Left ventricle myocardium inferior (tissue), 1 donor: ENCODE data around the gene ITCH. TPM values are rescaled to one million over a fixed set of nuclear protein-coding genes. Genes with fewer than 3 reads are reported as not detected.
"Not testable (repeated sequence)": the region's sequence is repeated elsewhere in the genome, so short reads cannot be mapped to it uniquely, and the experiment has no call there.

ENCODE experiments used
- DNase-seq: peaks from one replicate; pipeline ENCODE4 v3.0.0-alpha.2; 2020
- H3K27ac ChIP-seq: fragments of 200-600 bp; replicated peaks from 2 replicates; pipeline ENCODE4 v1.8.0; 2021
- H3K27me3 ChIP-seq: fragments of 200-600 bp; 2 replicates; pipeline ENCODE4 v1.8.0; 2021; ENCODE audit warnings: low read depth
- H3K36me3 ChIP-seq: fragments of 200-600 bp; 2 replicates; pipeline ENCODE4 v1.8.0; 2021
- H3K4me1 ChIP-seq: fragments of 200-600 bp; 2 replicates; pipeline ENCODE4 v1.8.0; 2021
- H3K4me3 ChIP-seq: fragments of 200-600 bp; 2 replicates; pipeline ENCODE4 v1.8.0; 2021; ENCODE audit warnings: mild to moderate bottlenecking, moderate library complexity
- H3K9me3 ChIP-seq: fragments of 200-600 bp; replicated peaks from 2 replicates; pipeline ENCODE4 v1.8.0; 2021
- intact Hi-C: fragments of 100-400 bp; cut with micrococcal nuclease; formaldehyde crosslinking; loops from one replicate; pipeline ENCODE4 v1.11.0; 2022
- total RNA-seq: library from RNA; stranded (reverse); fragmentation: NEBNext Ultra II Directional; extraction: Animal tissue kit (Norgen Biotek cat#: 25700); gene quantifications from one replicate; pipeline ENCODE4 v1.2.1, GENCODE V29; 2021
- TF ChIP-seq, protein P1 (sequence below): fragments of 200-600 bp; IDR thresholded peaks from 2 replicates; pipeline ENCODE4 v1.8.0; 2021; ENCODE audit warnings: antibody characterized with exemption, mild to moderate bottlenecking, borderline replicate concordance
- donor health status: DM: no; HTN: yes; CAD: no; lungs with severe emphysema.

ITCH gene
- total RNA-seq, 1 donor from 2014 or later, result 40.1 TPM

- no peaks in the 10 kb centered on the region for H3K9me3 ChIP-seq
- intact Hi-C loops, result no loop called here
- H3K36me3 ChIP-seq, result no peaks in the 10 kb centered on the region
- no peak for DNase-seq
- no peaks in the 10 kb centered on the region for H3K4me1 ChIP-seq
- no peaks in the 10 kb centered on the region for H3K27me3 ChIP-seq
- TF ChIP-seq, protein P1, sequence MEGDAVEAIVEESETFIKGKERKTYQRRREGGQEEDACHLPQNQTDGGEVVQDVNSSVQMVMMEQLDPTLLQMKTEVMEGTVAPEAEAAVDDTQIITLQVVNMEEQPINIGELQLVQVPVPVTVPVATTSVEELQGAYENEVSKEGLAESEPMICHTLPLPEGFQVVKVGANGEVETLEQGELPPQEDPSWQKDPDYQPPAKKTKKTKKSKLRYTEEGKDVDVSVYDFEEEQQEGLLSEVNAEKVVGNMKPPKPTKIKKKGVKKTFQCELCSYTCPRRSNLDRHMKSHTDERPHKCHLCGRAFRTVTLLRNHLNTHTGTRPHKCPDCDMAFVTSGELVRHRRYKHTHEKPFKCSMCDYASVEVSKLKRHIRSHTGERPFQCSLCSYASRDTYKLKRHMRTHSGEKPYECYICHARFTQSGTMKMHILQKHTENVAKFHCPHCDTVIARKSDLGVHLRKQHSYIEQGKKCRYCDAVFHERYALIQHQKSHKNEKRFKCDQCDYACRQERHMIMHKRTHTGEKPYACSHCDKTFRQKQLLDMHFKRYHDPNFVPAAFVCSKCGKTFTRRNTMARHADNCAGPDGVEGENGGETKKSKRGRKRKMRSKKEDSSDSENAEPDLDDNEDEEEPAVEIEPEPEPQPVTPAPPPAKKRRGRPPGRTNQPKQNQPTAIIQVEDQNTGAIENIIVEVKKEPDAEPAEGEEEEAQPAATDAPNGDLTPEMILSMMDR, result no peak
- no peak overlapping the region for H3K27ac ChIP-seq
- H3K4me3 ChIP-seq, result no peak overlapping the region
Observed at GRCh38 chr20:34332262-34332920, 30.7 kb upstream of the ITCH start.

DNA sequence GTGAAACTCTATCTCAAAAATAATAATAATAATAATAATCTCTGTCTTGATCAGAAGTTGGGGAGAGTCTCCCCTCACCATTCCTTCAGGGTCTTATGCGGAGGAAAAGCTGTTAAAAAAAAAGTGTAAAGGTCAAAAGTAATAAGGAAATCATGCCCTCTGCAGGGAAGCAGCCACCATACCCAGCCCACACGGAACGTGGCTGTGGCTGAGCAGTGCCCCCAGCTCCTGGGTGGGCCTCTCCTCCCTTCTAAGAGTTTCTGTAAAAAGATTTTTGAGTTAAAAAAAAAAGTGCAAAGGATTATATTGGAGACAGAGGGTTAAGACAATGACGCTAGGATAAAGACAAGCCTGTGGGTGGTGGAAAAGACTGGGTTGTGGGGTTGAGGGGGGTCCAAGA, 29.3 kb upstream of the ITCH start:
- Histone ChIP-seq H3K9me3 (no peaks in the 10 kb centered on the region), H3K36me3 (no peaks in the 10 kb centered on the region), H3K27me3 (no peaks in the 10 kb centered on the region), H3K4me1 (no peaks in the 10 kb centered on the region), H3K27ac (no peak overlapping the region), H3K4me3 (no peak overlapping the region)
- intact Hi-C loops, result no loop called here
- DNase-seq, result no peak
- TF ChIP-seq, protein P1, result no peak

DNA sequence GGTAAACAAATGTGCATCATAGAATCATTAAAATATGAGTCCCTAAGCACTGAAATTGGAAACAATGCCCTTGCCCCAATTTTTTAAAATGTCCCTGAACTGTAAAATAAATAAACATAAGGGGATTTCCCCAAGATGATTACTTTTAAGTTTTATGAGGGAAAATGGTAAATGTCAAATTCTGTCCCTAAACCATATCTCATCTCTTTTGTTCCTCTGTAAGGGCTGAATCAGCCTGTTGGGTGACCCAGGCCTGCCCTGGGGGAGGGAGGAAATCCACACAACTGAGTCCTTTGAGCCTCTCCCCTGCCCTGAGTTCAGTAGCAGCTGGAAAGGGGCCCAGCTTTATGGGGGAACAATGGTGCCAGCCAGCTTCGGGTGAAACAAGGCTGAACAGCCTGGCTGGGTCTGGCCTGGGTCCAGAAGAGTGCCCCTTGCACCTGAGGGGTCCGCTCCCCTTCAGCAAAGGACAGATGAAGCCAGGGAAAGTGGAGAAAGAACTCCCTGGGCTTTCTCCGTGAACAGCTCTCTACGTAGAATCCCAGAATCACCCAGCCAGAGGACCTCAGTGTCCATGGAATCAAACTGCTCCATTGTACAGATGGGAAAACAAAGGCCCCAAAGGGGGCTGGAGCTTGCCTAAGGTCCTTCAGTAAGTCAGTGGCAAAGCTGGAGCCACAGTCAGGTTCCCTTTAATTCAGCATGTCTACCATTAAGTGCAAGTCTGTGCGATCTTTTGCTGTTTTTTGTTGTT, 28.2 kb upstream of the ITCH start:
- TF ChIP-seq, protein P1, result no peak
- DNase-seq, result no peak

GRCh38 chr20:34337544-34337943, 25.5 kb upstream of the ITCH start:
- no peaks in the 10 kb centered on the region for H3K27me3 ChIP-seq
- no peaks in the 10 kb centered on the region for H3K9me3 ChIP-seq
- DNase-seq, result no peak
- TF ChIP-seq, protein P1, result no peak
- no peak overlapping the region for H3K27ac ChIP-seq
- H3K4me3 ChIP-seq, result no peak overlapping the region
- H3K4me1 ChIP-seq, result no peaks in the 10 kb centered on the region
- H3K36me3 ChIP-seq, result no peaks in the 10 kb centered on the region
- intact Hi-C loops, result no loop called here

More for the DNA sequence above, 28.2 kb upstream of the ITCH start:
- Histone ChIP-seq H3K4me1 (no peaks in the 10 kb centered on the region), H3K36me3 (no peaks in the 10 kb centered on the region), H3K27ac (no peak overlapping the region), H3K4me3 (no peak overlapping the region), H3K9me3 (no peaks in the 10 kb centered on the region), H3K27me3 (no peaks in the 10 kb centered on the region)
- intact Hi-C loops, result no loop called here

GRCh38 chr20:34337982-34338726, 24.9 kb upstream of the ITCH start:
- intact Hi-C loops, result no loop called here
- Histone ChIP-seq H3K9me3 (no peaks in the 10 kb centered on the region), H3K27me3 (no peaks in the 10 kb centered on the region), H3K4me1 (no peaks in the 10 kb centered on the region), H3K36me3 (no peaks in the 10 kb centered on the region), H3K4me3 (no peak overlapping the region), H3K27ac (no peak overlapping the region)
- no peak for DNase-seq
- TF ChIP-seq, protein P1, result no peak

DNA sequence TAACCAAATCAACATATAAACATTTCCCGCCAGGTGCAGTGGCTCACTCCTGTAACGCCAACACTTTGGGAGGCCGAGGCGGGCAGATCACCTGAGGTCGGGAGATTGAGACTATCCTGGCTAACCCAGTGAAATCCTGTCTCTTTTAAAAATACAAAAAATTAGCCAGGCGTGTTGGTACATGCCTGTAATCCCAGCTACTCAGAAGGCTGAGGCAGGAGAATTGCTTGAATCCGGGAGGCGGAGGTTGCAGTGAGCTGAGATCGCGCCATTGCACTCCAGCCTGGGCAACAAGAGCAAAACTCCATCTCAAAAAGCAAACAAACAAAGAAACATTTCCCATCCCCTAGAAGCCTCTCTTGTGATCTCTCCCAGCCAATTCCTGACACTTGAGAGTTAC, 22.3 kb upstream of the ITCH start:
- H3K9me3 ChIP-seq, intact Hi-C loops, H3K27me3 ChIP-seq, H3K27ac ChIP-seq, H3K4me1 ChIP-seq, H3K36me3 ChIP-seq, H3K4me3 ChIP-seq, DNase-seq: not testable (repeated sequence)

DNA sequence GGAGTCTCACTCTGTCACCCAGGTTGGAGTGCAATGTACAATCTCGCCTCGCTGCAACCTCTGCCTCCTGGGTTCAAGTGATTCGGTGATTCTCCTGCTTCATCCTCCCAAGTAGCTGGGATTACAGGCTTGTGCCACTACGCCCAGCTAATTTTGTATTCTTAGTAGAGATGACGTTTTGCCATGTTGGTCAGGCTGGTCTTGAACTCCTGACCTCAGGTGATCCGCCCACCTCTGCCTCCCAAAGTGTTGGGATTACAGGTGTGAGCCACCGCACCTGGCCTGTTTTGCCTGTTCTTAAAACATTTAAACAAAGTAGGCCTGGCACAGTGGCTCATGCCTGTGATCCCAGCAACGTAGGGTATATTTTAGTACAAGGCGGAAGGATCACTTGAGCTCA, 21.9 kb upstream of the ITCH start:
- intact Hi-C loops, DNase-seq: not testable (repeated sequence)

More for the DNA sequence above, 21.9 kb upstream of the ITCH start:
- not testable (repeated sequence) for H3K36me3 ChIP-seq, H3K4me1 ChIP-seq, H3K4me3 ChIP-seq, H3K27me3 ChIP-seq, H3K27ac ChIP-seq, H3K9me3 ChIP-seq
